Cardiac muscle cell (in vitro differentiated cells and primary cell): ENCODE results near the gene JMJD1C. TPM values are rescaled to one million over a fixed set of nuclear protein-coding genes. Genes with fewer than 3 reads are reported as not detected.

Experiments
- DNase-seq, 2 donors: peaks; one replicate each; pipeline versions ENCODE4 v3.0.0 to v3.0.0-alpha.2; 2010 to 2017; ENCODE audit warnings: low read depth in 1 of 2, low spot score in 1 of 2
- H3K27ac ChIP-seq: fragments of 200-600 bp; sonication (generic); 2 replicates; pipeline ENCODE4 v1.5.1; 2016
- H3K27me3 ChIP-seq: fragments of 200-600 bp; sonication (generic); 2 replicates; pipeline ENCODE4 v1.6.0; 2016; ENCODE audit warnings: control low read depth
- H3K36me3 ChIP-seq: fragments of 200-600 bp; sonication (generic); 2 replicates; pipeline ENCODE4 v1.5.1; 2016; ENCODE audit warnings: control low read depth
- H3K4me1 ChIP-seq: fragments of 200-600 bp; sonication (generic); 2 replicates; pipeline ENCODE4 v1.8.1; 2017; ENCODE audit warnings: low read depth, mild to moderate bottlenecking, mixed run types
- H3K4me3 ChIP-seq: fragments of 200-600 bp; sonication (generic); 2 replicates; pipeline ENCODE4 v1.5.1; 2016; ENCODE audit warnings: mild to moderate bottlenecking
- H3K9me3 ChIP-seq: fragments of 200-600 bp; sonication (generic); 2 replicates; pipeline ENCODE4 v1.5.1; 2017; ENCODE audit warnings: low read depth, mild to moderate bottlenecking, control low read depth
- CTCF ChIP-seq: IDR thresholded peaks from 2 replicates; pipeline ENCODE4 v1.5.1; 2012; ENCODE audit warnings: low read depth, mild to moderate bottlenecking, low read length
- polyA plus RNA-seq: library from polyadenylated mRNA; unstranded; fragments of >200 nt; fragmentation: Nextera tagmentation; extraction: Ambion mirVana; gene quantifications from 2 replicates; pipeline ENCODE4 v1.2.1, GENCODE V29; 2016
- total RNA-seq: library from RNA; depleted of rRNA; stranded (reverse); fragments of >200 nt; gene quantifications from 2 replicates; pipeline ENCODE4 v1.2.3, GENCODE V29; 2016

Gene JMJD1C
- total and polyA plus RNA-seq, 2 experiments from 2014 or later = 59.1 to 144 TPM

- TF ChIP-seq CTCF = no peak
- peak overlapping the region; percentile 11 for H3K27ac ChIP-seq
Observed at GRCh38 chr10:63434866-63435854, 30.6 kb downstream of the JMJD1C start.

GRCh38 chr10:63431962-63432797 lies 33.6 kb downstream of the JMJD1C start:
- peak in 1 of 2 donors; percentile 54 for DNase-seq
- Histone ChIP-seq H3K36me3 (no peaks in the 10 kb centered on the region), H3K27me3 (no peaks in the 10 kb centered on the region), H3K9me3 (no peaks in the 10 kb centered on the region), H3K4me3 (no peak overlapping the region), H3K4me1 (peaks cover 18% of the 10 kb centered on the region), H3K27ac (peak overlapping the region; percentile 44)
- no peak for TF ChIP-seq CTCF

More at GRCh38 chr10:63434866-63435854, 30.6 kb downstream of the JMJD1C start:
- Histone ChIP-seq H3K9me3 (no peaks in the 10 kb centered on the region), H3K36me3 (no peaks in the 10 kb centered on the region), H3K27me3 (no peaks in the 10 kb centered on the region), H3K4me3 (no peak overlapping the region), H3K4me1 (peaks cover 37% of the 10 kb centered on the region)
- DNase-seq = no peak

DNA sequence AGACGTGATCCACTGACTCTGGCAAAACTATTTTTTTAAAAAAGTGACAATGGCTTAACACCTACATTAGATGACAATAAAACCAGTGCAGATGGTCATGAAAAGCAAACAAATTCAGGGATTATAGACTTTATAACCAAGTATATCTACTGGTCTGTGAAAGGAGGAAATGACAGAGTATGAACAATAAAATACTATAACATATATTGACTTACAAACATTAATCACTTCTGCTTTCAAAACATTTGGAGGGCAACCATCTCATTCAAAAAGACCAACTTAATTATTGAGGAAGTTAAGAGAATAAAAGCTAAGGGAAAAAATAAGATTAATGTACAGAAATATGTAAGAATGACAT lies 34.8 kb downstream of the JMJD1C start:
- H3K36me3 ChIP-seq = no peaks in the 10 kb centered on the region
- H3K4me1 ChIP-seq = peaks cover 15% of the 10 kb centered on the region
- H3K27ac ChIP-seq = no peak overlapping the region

DNA sequence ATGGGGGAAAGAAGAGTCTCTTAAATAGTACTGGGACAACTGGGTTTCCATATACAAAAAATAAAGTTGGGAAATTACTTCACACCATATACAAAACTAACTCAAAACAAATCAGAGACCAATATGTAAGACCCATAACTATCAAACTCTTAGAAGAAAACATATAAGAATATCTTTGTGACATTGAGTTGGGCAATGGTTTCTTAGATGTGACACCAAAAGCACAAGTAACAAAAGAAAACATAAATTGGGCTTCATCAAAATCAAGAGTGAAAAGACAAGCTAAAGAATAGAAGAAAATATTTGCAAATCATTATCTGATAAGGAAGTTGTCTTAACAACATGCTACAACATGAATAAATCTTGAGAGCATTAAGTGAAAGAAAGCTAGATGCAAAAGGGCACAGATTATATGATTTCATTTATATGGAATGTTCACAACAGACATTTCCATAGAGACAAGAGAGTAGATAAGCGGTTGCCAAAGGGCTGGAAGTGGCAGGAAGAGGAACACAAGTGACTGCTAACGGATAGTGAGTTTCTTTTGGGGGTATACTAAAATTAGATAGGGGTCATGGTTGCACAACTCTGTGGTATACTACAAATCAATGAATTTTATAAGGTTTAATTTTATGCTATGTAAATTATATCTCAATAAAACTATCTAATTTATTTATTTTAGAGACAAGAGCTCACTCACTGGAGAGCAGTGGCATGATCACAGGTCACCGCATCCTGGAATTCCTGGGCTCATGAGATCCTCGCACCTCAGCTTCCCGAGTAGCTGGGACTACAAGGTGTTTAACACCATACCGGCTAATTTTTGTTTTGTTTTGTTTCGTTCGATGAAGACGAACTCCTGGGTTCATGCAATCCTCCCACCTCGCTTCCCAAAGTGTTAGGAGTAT lies 35.4 kb downstream of the JMJD1C start:
- no peaks in the 10 kb centered on the region for H3K36me3 ChIP-seq
- no peak for TF ChIP-seq CTCF
- no peak overlapping the region for H3K4me3 ChIP-seq
- H3K9me3 ChIP-seq = no peaks in the 10 kb centered on the region
- H3K27ac ChIP-seq = no peak overlapping the region
- DNase-seq = peak in 1 of 2 donors; percentile 85
- peaks cover 15% of the 10 kb centered on the region for H3K4me1 ChIP-seq
- no peaks in the 10 kb centered on the region for H3K27me3 ChIP-seq

More for the DNA sequence above, 34.8 kb downstream of the JMJD1C start:
- no peak for TF ChIP-seq CTCF
- Histone ChIP-seq H3K27me3 (no peaks in the 10 kb centered on the region), H3K9me3 (no peaks in the 10 kb centered on the region), H3K4me3 (no peak overlapping the region)
- DNase-seq = no peak

DNA sequence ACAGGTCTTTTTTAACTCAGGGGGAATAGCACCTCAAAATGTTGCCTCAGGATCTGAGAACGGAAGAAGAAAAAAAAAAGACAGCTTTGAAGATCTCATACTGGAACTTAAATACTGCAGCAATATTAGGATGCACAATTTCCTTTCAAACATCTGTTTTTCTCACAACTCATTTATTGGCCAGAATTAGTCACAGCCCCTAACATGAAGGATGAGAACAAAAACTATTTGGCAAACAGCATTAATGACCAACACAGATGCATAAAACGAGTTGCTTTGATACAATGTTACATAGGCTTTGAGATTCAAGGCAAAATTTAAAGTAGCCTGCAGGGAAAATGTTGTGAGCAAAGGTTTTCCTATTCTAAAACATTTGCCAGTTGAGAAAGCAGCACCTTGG lies 36.5 kb downstream of the JMJD1C start:
- peaks cover 6% of the 10 kb centered on the region for H3K4me1 ChIP-seq
- H3K4me3 ChIP-seq = no peak overlapping the region
- TF ChIP-seq CTCF = no peak
- H3K27ac ChIP-seq = no peak overlapping the region
- no peaks in the 10 kb centered on the region for H3K9me3 ChIP-seq
- no peaks in the 10 kb centered on the region for H3K27me3 ChIP-seq
- no peaks in the 10 kb centered on the region for H3K36me3 ChIP-seq
- DNase-seq = peak in 1 of 2 donors; percentile 63
